Measurements from ENCODE around the gene CAPN5.
"Not testable (repeated sequence)": the region's sequence is repeated elsewhere in the genome, so short reads cannot be mapped to it uniquely, and the experiment has no call there.

Gene CAPN5

DNA sequence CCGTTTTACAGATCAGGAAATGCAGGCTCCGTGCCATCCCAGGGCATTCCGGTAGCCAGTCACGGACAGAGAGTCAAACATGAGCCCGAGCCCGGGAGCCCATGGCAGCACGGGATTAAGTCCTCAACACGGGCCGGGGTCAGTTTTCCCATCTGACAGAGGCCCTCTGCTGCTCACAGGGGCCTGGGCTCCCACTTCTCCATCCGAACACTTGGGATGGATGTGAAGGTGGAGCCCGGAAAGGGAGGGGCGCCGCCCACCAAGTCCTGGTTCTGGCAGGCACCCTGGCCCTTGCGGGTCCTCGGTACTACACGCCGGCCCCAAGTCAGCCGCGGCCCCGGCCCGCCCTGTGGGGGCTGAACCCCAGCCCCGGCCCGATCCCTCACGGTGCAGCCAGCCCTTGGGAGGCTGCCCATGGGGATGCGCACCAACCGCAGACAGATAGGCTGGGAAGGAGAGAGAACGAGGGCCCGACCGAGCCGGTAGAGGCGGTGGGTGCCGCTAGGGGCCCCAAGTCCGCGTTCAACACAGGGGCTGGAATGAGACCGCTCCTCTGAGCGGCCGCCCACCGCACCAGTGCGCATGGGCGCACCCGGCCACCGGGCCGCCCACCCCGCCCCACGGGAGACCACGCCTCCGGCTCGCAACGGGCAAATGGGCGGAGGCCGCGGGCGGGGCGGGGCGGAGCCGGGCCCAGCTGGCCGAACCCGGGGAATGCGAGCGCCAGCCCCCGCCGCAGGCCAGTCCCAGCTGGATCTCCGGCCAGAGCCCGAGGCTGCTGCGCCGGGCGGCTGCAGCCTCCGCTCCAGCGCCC is at the start of gene CAPN5:
Gene CAPN5 (plus strand): TSS at position 743 of the 814 bp plus-strand sequence. CDS start 17,916 bp downstream, outside the sequence.
- DNase-seq (ENCODE audit: low spot score), result peak; percentile 84

DNA sequence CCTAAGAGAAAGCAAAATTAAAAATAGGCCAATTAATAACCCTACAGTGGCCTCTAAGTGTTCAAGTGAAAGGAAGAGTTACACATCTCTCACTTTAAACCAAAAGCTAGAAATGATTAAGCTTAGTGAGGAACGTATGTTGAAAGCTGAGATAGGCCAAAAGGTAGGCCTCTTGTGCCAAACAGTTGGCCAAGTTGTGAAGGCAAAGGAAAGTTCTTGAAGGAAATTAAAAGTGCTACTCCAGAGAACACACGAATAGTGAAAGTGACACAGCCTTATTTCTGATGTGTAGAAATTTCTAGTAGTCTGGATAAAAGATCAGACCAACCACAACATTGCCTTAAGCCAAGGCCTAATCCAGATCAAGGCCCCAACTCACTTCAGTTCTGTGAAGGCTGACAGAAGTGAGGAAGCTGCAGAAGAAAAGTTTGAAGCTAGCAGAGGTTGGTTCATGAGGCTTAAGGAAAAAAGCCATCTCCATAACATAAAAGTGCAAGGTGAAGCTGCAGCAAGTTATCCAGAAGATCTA is 48.3 kb upstream of the CAPN5 start:
- DNase-seq (ENCODE audit: low spot score), result not testable (repeated sequence)

- DNase-seq (ENCODE audit: low spot score), result peak; percentile 54
These were observed 46.7 kb upstream of the CAPN5 start for GRCh38 chr11:77019976-77020595.

DNA sequence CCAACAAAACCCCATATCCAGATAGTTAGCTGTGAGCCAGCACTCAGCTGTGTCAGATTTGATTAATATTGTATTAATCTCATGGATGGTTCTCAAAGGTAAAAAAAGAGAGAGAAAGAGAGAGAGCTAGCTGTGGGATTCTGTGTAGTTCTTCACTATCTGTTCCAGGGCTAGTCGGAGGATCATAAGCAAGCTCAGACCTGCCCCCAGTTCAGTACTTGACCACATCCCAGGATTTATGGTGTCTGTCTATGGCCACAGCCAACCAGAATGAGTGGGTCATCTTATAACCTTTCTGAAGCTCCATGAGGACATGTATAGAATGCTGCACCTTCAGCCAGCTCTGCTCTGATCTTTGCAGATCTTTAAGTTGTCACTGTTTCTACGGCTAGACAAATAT is 46.0 kb upstream of the CAPN5 start:
- no peak for DNase-seq (ENCODE audit: low spot score)

DNA sequence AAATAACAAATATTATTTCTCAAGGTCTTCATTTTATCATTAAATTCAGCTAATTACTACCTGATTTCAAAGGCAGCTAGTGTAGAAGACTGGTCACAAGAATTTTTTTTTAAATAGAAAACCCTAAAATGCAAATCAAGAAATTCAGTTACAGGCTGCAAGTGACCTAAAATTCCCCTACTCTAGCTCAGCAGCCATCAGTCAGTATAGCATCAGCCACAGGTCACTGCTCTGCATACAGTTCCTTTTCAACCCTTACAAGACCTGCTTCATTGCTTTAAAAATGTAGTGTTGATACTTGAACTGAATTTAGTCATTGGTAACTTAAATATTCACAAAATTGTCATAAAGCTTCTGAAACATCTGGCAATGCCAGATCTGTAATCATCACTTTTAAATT is 42.0 kb upstream of the CAPN5 start:
- DNase-seq (ENCODE audit: low spot score), result no peak

GRCh38 chr11:77026221-77026620 is 40.5 kb upstream of the CAPN5 start:
- DNase-seq (ENCODE audit: low spot score), result no peak

- DNase-seq (ENCODE audit: low spot score), result no peak
These were observed 40.0 kb upstream of the CAPN5 start for GRCh38 chr11:77026743-77027142.

DNA sequence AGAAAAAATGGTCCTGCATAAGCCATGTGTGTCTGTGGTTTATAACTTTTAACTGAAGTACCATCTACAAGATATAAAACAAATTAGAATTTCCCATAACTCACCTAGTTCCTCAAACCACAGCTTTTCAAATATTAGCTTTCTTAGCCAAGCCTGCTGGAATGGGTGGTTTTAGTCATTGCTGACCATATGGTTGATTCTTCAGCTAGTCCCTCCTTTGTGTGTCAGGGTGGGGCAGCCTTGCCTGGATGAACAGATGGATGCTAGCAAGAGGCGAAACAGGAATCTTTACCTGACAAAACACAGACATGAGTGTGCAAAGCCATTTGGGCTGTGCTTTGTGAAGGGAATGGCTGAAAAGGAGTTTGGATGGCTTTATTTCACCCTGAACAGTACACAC is 39.5 kb upstream of the CAPN5 start:
- DNase-seq (ENCODE audit: low spot score), result no peak

DNA sequence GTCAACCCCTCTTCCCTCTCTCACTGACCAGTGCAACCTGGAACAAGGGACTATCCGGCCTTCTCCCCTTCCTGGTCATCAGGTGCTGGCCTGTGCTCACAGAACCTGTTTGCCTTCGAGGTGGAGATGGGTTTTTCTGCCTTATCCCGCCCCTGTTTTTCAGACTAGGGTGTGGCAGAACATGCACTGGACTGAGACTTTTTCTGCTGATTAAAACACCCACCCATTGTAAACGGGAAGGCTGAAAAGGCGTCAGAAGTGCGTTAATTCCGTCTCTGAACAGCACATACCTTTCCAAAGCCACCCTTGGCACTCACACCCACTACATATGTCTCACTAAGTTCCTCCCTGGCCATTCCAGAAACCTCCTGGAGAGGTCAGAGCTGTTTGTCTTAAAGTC is 36.9 kb upstream of the CAPN5 start:
- DNase-seq (ENCODE audit: low spot score), result no peak

- no peak for DNase-seq (ENCODE audit: low spot score)
These were observed 35.8 kb upstream of the CAPN5 start for GRCh38 chr11:77030834-77031414.

GRCh38 chr11:77031599-77031998 is 35.2 kb upstream of the CAPN5 start:
- no peak for DNase-seq (ENCODE audit: low spot score)

- DNase-seq (ENCODE audit: low spot score), result no peak
These were observed 31.7 kb upstream of the CAPN5 start for GRCh38 chr11:77035039-77035438.

DNA sequence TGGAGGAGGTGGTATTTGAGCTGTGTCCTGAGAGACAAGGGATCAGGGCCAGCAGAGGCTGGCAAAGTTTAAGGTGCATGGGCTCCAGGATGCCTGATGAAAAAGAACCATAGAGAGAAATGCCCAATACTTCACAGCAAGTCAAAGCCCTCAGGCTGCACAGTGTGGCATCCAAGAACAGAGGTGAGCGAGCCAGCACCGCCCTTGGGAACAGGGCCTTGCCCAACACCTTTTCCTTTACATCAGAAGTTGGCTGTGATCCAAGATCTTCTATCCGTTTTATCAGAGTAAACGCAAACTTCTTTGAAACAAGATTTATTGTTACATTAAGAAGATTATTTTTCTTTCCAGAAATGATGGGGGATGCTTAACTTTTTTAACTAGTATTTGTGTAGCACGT is 31.2 kb upstream of the CAPN5 start:
- no peak for DNase-seq (ENCODE audit: low spot score)

GRCh38 chr11:77036398-77036797 is 30.4 kb upstream of the CAPN5 start:
- DNase-seq (ENCODE audit: low spot score), result no peak

DNA sequence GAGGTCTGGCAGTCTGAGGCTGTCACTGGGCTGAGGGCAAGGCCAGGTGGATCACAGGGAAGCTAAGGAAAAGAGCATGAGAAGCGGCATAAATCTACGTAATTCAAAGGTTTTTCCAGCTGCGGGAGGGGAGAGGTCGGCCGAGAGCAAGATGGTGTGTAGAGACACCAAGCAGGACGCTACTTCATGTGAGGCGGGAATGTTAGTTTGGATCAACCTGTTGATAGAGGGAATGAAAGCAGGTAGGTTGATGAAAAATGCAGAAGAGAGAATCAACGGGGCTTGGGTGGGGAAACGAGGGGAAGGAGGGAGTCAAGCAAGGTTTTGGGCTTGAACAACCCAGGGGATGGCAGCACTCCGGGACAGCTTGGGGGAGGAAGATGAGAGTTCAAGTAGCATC is 29.7 kb upstream of the CAPN5 start:
- no peak for DNase-seq (ENCODE audit: low spot score)

DNA sequence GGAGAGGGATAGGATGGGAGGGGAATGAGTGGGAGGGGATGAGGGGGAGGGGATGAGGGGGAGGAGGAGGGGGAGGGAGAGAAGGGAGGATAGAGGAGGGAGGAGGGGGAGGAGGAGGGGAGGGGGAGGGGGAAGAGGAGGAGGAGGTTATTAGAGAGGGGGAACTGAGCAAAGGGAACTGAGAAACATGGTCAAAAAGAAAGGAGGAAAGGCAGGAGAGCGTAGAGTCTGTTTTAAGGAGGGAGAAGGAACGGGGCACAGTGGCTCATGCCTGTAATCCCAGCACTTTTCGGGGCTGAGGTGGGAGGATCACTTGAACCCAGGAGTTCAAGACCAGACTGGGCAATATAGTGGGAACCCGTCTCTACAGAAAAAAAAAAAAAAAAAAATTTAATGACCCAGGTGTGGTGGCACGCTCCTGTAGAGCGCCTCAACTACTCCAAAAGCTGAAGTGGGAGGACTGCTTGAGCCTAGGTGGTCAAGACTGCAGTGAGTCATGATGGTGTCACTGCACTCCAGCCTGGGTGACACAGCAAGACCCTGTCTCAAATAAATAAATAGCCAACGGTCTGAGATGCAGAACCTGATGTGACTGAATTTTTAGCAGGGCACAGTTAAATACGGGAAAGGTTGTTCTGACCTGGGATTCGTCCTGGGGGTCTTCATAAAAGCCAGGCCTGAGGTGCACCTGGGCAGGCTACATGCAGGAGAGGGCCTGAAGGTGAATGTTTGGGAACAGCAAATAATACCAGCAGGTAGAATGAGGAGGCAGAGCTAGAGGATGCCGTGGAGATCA is 28.5 kb upstream of the CAPN5 start:
- DNase-seq (ENCODE audit: low spot score), result no peak

- no peak for DNase-seq (ENCODE audit: low spot score)
These were observed 27.9 kb upstream of the CAPN5 start for GRCh38 chr11:77038825-77039326.

- peak; percentile 59 for DNase-seq (ENCODE audit: low spot score)
These were observed 27.0 kb upstream of the CAPN5 start for GRCh38 chr11:77039491-77040400.

DNA sequence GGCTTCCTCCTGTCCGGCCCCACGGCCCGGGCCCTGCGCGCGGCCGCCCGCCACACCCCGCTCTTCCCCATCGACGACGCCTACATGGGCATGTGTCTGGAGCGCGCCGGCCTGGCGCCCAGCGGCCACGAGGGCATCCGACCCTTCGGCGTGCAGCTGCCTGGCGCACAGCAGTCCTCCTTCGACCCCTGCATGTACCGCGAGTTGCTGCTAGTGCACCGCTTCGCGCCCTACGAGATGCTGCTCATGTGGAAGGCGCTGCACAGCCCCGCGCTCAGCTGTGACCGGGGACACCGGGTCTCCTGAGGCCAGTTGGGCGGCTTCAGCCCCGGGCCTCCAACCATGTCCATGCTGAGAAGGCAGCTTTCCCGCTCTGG is 26.4 kb upstream of the CAPN5 start:
- no peak for DNase-seq (ENCODE audit: low spot score)

- no peak for DNase-seq (ENCODE audit: low spot score)
These were observed 25.9 kb upstream of the CAPN5 start for GRCh38 chr11:77040889-77041288.

DNA sequence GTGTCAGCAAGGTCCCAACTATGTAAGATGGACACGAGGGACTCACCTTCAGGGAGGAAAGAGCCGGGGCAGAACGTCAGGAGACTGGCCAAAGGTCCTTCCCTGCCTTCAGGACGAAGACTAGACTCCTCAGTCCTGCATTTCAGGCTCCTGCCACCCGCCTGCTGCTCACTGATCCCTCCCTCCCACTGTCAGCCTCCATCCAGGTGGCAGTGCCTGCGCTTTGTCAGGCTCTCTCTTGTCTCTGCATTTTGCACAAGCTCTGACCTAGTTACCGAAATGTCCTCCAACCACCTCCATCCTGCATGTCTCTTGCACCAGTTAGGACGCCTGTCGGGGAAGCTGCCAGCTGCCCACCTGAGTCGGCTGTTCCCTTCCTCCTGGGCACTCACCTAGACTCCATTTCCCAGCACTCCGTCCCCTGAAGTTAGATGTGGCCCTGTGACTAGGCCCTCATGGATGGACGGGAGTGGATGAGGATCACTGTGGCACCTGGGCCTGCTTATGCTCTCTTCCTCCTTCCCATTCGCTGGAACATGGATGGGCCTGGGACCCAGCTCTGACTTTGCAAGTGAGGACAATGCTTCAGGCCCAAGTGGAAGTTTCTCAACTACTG is 24.6 kb upstream of the CAPN5 start:
- DNase-seq (ENCODE audit: low spot score), result no peak

Measured in kidney capillary endothelial cell (primary cell).